IPS DF 6.9 (cell line): Measurements from ENCODE around the gene PDK2.

Experiments used
- DNase-seq: peaks from one replicate; pipeline ENCODE4 v3.0.0-alpha.2; 2013; ENCODE audit warnings: low read depth, low spot score
- H3K27ac ChIP-seq: one replicate; pipeline ENCODE4 v1.5.1; 2013; ENCODE audit warnings: low read length, control low read depth
- H3K27me3 ChIP-seq: 2 replicates; pipeline ENCODE4 v1.6.1; 2013; ENCODE audit warnings: mild to moderate bottlenecking, low read length; ENCODE audit not compliant: control insufficient read depth, insufficient read depth
- H3K36me3 ChIP-seq: 2 replicates; pipeline ENCODE4 v1.6.1; 2013; ENCODE audit warnings: low read length; ENCODE audit not compliant: control insufficient read depth, insufficient read depth
- H3K4me1 ChIP-seq: 2 replicates; pipeline ENCODE4 v1.6.1; 2013; ENCODE audit warnings: low read length; ENCODE audit not compliant: control insufficient read depth, insufficient read depth
- H3K4me3 ChIP-seq: 2 replicates; pipeline ENCODE4 v1.5.1; 2013; ENCODE audit warnings: mild to moderate bottlenecking, low read length
- H3K9me3 ChIP-seq: 2 replicates; pipeline ENCODE4 v1.6.1; 2013; ENCODE audit warnings: low read length, inconsistent platforms; ENCODE audit not compliant: control insufficient read depth, insufficient read depth
- WGBS: extraction: QIAGEN DNeasy Blood & Tissue Kit; methylation state at CpG from one replicate; pipeline ENCODE4 v1.1.7; 2013; ENCODE audit warnings: mixed read lengths, missing lambda C conversion rate; ENCODE audit not compliant: insufficient read length, insufficient coverage; 5-methylcytosine and 5-hydroxymethylcytosine counted together

PDK2 gene

DNA sequence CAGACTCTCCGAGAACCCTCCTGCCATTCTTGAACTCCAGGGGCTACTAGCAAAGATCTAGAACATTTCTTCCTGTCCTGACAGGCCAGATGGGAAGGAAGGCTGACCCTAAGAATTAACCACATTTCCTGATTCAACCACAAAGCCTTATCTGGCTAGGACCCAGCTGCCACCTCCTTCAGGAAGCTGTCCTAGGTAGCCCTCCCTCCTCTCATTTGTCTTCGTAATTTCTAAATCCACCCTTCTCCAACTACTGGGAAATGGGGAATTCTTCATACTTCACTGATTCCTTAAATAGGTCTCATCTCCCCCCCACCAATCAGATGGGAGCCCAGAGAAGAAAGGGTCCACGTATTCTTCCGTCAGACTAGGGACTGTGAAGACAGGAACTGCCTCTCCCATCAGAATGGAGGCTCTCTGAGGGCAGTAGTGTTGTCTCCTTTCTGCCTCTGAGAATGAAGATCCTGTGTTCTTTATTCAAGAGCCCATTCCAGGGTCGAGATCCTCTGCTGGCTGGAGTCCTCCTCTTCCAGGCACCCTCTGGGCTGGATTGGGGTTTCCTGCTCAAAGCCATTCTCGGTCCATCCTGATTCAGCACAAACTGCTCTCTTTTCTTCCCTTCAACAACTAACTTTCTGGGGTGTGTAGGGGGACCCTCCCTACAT is 32.7 kb downstream of the PDK2 start:
- no peak overlapping the region for H3K27ac ChIP-seq

DNA sequence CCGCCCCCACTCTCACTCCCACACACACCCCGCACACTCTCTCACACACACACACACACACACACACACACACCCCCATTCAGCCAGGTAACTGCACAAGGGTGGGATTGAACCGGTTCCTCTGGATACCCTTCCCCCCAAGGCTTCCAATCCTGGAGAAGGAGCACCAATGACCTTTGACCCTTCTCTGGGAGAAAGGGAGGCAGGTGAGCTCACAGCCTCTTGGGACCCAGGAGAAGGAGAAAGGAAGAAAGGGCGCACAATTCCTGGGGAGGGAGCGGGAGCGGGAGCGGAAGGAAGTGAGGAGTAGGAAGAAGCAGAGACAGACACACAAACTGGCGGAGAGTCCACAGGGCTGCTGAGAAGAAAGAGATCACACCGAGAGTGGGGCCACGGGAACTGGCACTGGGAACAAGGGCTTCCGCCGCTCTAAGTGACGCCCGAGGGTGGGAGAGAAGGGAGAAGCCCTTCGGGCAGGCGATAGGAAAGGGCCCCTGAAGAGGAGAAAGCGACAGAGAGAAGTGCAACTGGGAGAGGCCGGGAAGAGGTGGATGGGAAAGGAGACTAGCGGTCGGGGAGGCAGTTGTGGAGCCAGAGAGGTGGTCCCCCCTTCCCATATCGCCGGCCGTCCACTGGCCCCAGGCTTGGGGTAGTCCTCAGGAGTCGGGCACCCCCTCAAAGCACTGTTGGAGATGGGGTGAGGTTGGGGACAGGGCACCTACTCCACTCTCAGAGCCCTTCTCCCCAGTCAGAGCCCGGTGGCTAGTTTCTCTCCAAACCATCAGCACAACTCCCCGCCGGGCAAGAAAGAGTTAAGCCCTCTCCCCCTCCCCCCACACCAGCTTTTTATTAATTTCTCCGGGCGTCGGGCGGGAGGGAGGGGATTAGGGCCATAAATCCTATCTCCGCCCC is 33.5 kb downstream of the PDK2 start:
- H3K27ac ChIP-seq, result no peak overlapping the region
- peak overlapping the region; percentile 67; the same call in 1 of the 2 replicates for H3K4me3 ChIP-seq
- no peak for DNase-seq
- peaks cover 6% of the 10 kb centered on the region; the same call in 1 of the 2 replicates for H3K4me1 ChIP-seq
- no peaks in the 10 kb centered on the region for H3K27me3 ChIP-seq
- WGBS, result no CpG with 5 or more reads among the region's 32 CpGs
- no peaks in the 10 kb centered on the region for H3K36me3 ChIP-seq
- no peaks in the 10 kb centered on the region for H3K9me3 ChIP-seq

More for the DNA sequence above, 32.7 kb downstream of the PDK2 start:
- Histone ChIP-seq H3K36me3 (no peaks in the 10 kb centered on the region), H3K4me3 (no peak overlapping the region), H3K27me3 (no peaks in the 10 kb centered on the region), H3K4me1 (peaks cover 4% of the 10 kb centered on the region; the same call in 1 of the 2 replicates), H3K9me3 (no peaks in the 10 kb centered on the region)
- DNase-seq, result no peak
- no CpG with 5 or more reads among the region's 6 CpGs for WGBS

DNA sequence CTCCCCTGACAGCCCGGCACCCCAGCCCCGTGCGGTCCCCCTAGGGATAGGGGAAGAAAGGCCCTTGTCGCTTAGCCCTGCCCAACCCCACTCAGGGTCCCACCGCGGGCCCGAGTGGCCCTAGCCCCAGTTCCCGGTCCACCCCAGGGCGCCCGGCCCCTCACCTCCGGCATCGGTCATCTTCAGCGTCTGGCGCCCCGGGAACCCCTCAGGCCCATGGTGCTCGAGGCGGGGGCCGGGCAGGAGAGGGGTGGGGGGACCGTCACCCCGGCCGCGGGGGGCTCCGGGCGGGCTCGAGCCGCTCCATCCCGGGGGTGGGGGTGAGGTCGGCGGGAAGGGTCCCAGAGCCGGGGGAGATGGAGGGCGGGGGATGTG is 34.2 kb downstream of the PDK2 start:
- peak overlapping the region; percentile 67; the same call in 1 of the 2 replicates for H3K4me3 ChIP-seq

DNA sequence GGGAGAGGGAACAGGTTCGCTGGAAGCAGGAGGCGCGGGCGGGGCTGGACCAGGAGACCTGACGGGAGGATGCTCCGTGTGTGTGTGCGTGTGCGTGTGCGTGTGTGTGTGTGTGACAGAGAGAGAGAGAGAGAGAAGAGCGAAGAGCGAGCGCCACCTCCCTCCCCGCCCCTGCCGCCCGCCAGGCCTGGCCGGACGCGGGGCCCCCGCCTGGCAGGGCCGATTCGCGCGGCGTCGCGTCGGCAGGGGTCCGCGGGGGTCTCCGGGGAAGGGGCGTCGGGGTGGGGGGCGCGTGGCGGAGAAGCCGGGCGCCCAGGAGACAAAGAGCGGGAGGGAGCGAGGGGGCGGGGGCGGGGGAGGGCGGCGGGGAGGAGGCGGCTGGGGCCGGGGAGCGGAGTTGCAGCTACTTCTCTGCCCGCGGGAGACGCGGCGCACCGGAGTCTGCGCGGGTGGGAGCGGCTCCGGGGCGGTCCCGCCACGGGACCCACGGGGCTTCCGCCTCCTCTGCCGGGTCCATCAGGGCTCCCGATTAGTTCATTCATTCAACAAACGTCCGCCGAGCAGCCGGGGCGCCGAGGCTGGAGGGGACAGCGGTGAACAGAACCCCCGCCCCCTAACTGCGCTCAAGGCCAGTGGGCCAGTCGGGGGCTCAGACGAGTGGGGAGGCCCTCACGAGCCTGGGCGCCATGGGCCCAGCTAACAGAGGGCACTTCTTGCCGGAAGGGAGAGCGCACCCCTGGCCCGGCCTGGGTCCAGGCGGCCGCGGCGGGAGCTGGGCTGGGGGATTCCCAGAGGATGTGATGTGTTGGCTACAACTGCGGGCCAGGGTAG is 34.8 kb downstream of the PDK2 start, which contains the start of gene SAMD14:
TSS of gene SAMD14 (minus strand) at position 433 of the 831 bp plus-strand sequence. CDS start 5,201 bp downstream, outside the sequence.
- Histone ChIP-seq H3K9me3 (no peaks in the 10 kb centered on the region), H3K4me1 (peaks cover 12% of the 10 kb centered on the region; the same call in 1 of the 2 replicates), H3K27ac (no peak within 1 kb of the TSS), H3K4me3 (peak within 1 kb of the TSS; percentile 67), H3K36me3 (no peaks in the 10 kb centered on the region), H3K27me3 (no peaks in the 10 kb centered on the region)
- no CpG with 5 or more reads among the region's 84 CpGs for WGBS
- no peak for DNase-seq

More for the DNA sequence above, 34.2 kb downstream of the PDK2 start:
- Histone ChIP-seq H3K27ac (no peak overlapping the region), H3K4me1 (peaks cover 10% of the 10 kb centered on the region; the same call in 1 of the 2 replicates), H3K9me3 (no peaks in the 10 kb centered on the region), H3K27me3 (no peaks in the 10 kb centered on the region), H3K36me3 (no peaks in the 10 kb centered on the region)
- WGBS, result no CpG with 5 or more reads among the region's 31 CpGs
- no peak for DNase-seq

DNA sequence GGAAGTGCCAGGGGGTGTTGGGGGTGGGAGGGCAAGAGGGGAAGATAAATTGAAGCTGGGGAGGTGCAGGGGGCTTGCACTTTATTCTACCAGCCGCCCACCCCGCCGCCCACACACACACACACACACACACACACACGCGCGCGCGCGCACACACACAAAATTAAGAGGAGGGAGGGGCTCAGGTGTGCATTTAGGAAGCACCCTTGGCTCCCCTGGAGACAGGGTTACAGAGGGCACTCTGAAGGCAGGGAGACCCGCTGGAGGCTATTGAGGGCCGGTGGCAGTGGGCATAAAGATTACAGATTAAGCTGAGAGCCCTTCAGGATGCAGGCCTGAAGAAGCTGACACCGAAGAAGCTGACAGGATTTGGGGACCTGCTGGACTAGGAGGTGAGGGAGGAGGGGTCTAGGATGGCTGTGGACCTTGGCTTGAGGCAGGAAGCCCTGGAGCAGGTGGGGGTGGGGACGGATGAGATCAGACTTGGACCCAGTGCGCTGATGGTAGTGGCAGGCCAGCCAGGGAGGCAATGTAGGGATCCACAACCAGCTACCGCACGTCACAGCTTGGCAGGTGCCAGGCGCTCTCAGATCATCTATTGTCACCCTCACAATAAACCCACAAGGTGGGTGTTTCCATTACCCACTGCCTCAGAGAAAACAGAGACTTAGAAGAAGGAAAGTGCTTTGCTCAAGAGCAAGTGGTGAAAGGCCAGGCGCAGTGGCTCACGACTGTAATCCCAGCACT is 35.6 kb downstream of the PDK2 start:
- Histone ChIP-seq H3K4me3 (peak overlapping the region; percentile 67; the same call in 1 of the 2 replicates), H3K36me3 (peaks cover 4% of the 10 kb centered on the region; the same call in 1 of the 2 replicates), H3K9me3 (no peaks in the 10 kb centered on the region), H3K27ac (no peak overlapping the region), H3K4me1 (peaks cover 12% of the 10 kb centered on the region; the same call in 1 of the 2 replicates), H3K27me3 (no peaks in the 10 kb centered on the region)
- DNase-seq, result no peak
- no CpG with 5 or more reads among the region's 19 CpGs for WGBS

DNA sequence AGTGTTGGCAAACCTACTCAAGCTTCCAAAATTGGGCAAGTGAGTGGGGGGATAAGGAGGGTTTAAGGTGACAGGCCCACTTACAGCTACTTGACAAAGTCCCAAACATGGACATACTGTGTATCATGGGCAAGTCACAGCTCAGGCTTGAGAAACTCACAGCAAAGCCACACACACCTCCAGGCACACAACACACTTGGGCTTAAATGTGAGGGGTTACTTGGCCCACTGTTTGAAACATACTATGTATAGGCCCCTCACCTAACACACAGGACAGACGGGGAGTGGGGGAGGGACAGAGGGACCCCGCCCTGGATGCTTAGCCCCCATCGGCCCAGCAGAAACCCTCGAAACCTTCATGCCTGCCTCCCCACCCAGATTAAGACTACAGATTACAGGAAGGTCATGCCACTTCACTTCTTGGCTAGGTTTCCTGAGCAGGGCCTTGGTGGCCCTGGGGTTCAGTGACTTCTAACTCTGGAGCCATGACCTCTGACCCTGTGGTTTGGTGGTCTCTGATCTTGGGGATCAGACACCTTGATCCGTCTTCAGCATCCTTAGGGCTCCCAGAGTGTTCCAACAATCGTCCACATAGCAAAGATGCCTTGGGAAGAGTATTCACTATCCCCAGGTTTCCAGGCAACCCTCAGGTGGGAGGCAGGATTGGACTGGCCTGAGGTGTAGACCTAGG is 37.1 kb downstream of the PDK2 start:
- Histone ChIP-seq H3K27me3 (no peaks in the 10 kb centered on the region), H3K4me3 (no peak overlapping the region), H3K9me3 (no peaks in the 10 kb centered on the region), H3K27ac (no peak overlapping the region), H3K36me3 (peaks cover 4% of the 10 kb centered on the region; the same call in 1 of the 2 replicates), H3K4me1 (peaks cover 12% of the 10 kb centered on the region; the same call in 1 of the 2 replicates)
- no peak for DNase-seq
- no CpG with 5 or more reads among the region's 6 CpGs for WGBS

DNA sequence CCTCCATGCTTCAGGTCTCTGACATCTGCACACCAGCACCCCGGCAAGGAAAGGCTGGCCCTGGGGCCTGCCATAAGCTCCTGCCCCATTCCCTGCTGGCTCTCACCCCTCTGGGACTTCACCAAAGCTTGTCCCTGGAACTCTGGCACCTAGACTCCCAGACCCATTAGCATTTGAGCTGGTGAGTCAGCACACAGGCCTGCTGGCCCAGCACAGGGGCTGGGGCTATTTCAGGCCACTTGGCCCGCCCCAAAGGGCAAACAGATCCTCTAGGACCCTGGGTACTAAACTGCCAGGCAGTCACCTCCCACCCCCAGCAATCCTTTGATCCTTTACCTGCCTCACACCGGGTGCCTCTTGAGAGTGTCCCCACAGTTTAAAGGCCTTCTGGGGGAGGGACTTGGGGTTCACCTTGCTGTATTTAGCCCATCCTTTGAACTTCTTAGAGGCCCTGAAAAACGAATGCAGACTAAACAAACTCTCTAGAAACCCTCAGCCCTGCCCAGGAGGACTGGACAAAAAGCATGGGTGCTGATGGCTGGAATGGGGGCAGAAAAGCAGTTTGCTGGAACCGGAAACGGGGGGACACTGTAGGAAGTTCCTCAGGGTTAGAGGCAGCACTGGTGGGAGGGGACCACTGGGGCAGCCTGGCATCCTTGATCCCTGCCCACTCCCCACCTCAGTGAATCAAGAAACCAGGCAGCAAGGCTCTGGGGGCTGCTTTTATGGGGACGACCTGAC is 38.0 kb downstream of the PDK2 start:
- Histone ChIP-seq H3K4me3 (no peak overlapping the region), H3K27me3 (no peaks in the 10 kb centered on the region), H3K36me3 (peaks cover 6% of the 10 kb centered on the region; the same call in 1 of the 2 replicates), H3K4me1 (peaks cover 10% of the 10 kb centered on the region; the same call in 1 of the 2 replicates), H3K9me3 (no peaks in the 10 kb centered on the region), H3K27ac (no peak overlapping the region)
- no CpG with 5 or more reads among the region's 7 CpGs for WGBS
- no peak for DNase-seq

DNA sequence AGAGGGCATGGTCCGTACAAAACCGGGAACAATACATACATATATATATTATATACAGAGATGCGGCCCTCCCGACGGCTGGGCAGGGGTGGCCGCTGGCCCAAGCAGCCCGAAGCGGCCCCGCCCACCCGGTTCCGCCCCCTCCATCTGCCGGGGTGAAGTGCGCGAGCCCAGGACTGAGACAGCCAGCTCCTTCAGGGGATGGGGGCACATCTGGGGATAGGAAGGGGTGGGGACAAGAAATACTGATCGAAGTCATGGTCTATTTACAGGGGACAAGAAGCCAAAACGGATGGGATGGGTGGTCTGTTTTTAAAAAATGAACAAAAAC is 38.6 kb downstream of the PDK2 start:
- Histone ChIP-seq H3K27me3 (no peaks in the 10 kb centered on the region), H3K27ac (no peak overlapping the region), H3K4me3 (no peak overlapping the region), H3K4me1 (peaks cover 10% of the 10 kb centered on the region; the same call in 1 of the 2 replicates), H3K9me3 (no peaks in the 10 kb centered on the region), H3K36me3 (peaks cover 7% of the 10 kb centered on the region; the same call in 1 of the 2 replicates)
- no peak for DNase-seq
- WGBS, result no CpG with 5 or more reads among the region's 16 CpGs
